ENCODE results near the gene BRD3OS.
A peak's percentile ranks its signal among the peaks of the same experiment; 100 is the strongest.

The BRD3OS gene, protein sequence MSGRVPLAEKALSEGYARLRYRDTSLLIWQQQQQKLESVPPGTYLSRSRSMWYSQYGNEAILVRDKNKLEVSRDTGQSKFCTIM

DNA sequence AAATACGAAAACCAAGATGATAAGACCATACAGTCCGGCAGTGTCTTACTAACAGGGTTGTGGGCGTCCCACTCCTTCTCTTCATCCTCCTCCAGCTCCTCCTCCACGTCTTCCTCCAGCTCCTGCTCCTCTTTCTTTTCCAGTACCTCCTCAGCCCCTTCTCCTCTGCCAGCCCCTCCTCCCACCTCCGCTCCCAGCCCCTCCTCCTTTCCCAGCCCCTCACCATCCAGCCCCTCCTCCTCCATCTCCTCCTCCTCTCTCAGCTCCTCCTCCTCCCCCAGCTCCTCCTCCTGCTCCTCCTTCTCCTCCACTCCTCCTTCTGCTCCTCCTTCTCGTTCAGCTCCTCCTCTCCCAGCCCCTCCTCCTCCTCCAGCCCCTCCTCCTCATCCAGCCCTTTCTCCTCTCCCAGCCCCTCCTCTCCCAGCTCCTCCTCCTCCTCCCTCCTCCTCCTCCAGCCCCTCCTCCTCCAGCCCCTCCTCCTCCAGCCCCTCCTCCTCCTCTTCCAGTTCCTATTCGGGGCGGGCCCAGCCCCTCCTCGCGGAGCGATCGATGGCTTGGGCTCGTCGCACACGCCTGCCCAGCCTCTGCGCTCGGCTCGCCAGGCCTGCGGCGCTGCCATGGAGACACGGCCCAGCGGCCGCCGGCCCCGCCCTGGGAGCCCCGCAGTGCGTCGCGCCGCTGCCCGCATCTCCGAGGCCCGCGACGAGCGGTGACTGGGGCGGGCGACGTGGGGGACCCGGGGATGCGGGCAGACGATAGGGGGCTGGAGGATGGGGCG is at the start of gene BRD3OS:
BRD3OS (plus strand) TSS at position 654 of the 778 bp plus-strand sequence. CDS start 1,267 bp downstream, outside the sequence.
- DNase-seq: peak; percentile 86 to 99 (median 97)
- intact Hi-C loops (cut with DNase I): loop anchor here (5.0 kb wide), 1 partner anchor 42 kb away; the partner anchor contains the start of gene BRD3

DNA sequence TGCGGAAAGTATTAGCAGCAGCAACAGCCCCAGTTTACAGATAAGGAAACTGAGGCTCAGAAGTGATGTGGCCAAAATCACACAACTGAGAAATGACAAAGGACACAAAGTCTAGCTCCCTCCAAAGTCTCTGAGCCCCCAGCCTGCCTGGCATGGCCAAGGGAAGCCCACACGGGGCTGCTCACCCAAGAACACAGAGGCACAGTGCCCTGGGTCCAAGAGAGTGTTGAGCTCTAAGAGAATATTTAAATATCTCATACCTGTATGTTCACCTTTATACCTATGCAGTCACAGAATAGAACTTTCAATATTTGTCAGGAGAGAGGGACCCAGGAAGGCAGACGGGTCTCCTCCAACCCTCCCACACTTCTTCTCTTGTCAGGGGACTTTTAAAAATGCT is 49.8 kb upstream of the BRD3OS start:
- intact Hi-C loops (cut with DNase I): no loop called here
- DNase-seq: no peak

DNA sequence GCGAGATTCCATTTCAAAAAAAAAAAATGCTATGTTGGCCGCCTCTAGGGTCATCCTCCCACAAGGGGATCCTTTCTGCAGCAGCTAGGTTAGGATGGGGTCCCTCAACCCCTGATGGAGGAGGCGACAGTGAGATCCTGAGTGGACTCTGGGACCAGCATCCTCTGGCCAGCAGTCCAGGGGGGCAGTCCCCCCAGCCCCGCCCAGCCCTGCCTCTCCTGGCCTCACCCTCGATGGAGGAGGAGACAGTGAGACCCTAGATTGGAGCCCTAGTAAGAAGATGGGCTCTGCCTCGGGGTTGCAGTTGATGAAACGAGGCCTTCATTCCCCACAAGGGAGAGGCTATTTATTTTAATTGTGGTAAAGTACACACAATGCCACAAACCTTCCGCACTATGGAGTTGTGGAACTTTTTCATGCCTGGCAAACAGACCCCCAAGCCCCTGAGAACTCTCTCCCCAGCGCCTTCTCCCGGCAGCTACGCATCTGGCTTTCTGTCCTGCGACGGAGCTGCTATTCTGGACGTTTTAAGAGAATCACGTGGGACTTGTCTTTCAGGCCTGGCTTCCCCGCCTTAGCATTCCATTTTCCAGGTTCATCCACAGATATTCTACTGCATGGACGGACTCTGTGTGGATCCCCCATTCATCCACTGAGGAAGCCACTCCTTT is 49.0 kb upstream of the BRD3OS start:
- DNase-seq: no peak
- intact Hi-C loops (cut with DNase I): no loop called here

DNA sequence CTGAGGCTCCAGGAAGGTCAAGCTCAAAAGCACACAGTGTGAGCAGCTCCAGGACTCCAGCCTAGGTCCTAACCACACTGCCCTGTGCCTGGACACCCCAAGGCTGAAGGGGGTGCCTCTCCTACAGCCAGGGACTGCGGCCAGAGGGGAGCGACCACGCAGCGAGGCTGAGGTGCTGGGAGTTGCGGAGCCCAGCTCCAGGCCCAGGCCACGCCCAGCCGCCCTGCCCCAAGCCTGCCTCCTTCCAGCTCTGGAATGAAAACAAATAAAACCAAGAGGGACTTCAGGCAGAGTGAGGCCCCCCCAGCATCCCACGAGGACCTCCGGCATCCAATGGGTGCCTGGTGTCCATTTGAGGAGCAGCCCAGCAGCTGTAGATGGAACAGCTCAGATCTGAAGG is 48.4 kb upstream of the BRD3OS start:
- DNase-seq: no peak
- intact Hi-C loops (cut with DNase I): no loop called here

DNA sequence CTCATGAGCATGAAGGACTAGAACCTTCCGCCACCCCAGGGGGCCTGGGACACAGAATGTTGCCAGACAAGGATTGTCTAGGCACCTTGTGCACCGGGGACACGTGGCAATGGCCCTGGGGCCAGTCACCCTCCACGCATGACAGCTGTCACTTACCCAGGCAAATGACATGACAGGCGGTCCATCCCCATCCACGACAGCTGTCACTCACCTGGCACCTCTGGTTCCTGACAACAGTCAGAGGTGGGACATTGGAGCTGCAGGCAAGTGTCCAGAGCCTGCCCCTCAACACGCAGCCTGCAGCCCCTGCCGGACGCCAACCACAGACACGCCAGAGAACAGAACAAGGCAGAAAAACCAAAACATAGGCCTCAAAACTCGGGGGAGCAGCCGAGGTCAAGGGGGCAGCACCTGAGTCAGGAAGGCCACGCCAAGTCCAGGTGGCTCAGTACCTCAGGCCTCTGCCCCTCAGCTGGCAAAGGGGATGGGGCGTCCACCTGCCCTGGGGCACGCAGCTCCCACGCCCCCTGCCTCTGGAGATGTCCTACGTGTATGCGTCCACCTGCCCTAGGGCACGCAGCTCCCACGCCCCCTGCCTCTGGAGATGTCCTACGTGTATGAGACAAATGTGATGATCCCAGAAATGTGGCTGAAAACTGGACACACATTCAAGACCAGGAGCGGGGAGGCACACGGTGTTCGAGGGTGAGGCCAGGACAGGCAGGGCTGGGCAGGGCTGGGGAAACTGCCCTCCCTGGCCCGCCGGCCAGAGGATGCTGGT is 47.7 kb upstream of the BRD3OS start:
- DNase-seq: no peak
- intact Hi-C loops (cut with DNase I): no loop called here

DNA sequence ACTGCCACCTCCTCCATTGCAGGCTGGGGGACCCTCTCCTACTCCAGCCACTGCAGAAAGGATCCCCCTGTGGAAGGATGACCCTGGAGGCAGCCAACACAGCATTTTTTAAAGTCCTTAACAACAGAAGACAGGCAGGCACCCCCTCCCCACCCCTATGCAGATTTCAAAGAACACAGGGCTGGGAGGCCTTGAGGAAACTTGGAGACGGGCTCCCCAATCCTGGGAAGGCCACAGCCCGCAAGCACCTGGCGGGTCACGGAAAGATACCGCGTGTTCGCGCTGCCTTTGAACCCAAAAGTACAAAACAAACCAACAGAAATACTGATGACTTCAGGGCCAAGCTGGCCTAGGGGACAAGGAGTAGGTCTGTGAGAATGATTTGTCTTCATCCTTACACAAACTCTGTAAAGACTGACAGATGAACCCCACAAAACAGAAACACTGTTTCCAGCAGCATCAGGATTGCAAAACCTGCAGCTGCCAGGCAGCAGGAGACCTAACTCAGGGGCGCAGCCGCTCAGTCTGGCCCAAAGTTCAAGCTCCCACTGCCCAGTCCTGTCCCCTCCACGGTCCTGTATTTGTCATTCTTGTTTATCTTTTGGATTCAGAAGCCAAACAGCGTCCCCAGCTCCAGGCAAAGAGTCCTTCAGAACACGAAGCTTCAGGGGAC is 46.9 kb upstream of the BRD3OS start:
- peak in 1 of 42 donors; percentile 10 for DNase-seq
- intact Hi-C loops (cut with DNase I): no loop called here

DNA sequence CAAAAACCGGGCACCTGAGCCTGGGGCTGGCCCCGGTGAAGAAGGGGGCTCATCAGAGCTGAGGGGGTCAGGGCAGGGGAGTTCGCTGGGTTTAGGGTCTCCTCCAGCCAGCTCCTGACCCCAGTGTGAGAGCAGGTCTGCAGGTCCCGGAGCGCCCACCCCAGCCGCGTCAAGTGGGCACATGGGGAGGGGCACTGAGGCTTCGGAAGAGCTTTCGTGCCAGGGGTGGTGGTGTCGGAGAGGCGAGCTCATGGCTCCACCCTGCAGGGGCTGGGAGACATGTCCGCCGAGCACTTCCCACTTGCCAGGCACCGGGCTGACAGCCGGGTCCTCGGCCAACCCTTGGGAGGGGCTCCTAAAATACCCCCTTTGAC is 46.4 kb upstream of the BRD3OS start:
- DNase-seq: no peak
- intact Hi-C loops (cut with DNase I): no loop called here

DNA sequence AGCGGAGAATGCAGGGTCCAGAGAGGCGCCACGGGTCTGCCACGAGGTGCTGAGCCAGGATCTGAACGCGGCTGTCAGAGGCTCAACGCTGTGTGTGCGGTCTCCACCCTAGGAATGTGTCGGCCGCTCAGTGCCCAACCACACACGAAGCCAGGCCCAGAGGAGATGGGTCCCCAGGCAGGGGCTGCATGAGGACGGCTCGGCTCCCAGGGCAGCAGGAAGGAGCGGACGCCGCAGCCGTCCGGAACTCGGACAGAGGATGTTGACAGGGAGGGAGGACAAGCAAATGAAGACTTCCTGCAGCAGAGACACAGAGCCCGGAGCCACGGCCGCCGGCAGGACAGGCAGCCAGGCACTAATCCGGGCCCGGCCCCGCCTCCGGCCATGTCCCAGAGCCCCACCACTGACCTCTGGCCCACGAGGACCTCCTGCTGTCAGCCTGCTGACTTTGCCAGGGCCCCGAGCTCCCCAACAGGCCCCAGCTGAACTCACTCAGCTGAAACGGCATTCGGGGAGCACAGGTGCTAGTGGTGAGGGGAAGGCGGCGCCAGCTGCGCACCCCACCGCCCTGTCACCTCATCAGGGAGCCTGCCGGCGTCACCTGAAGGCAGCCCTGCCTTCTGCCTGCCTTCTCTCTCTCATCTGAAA is 45.9 kb upstream of the BRD3OS start:
- intact Hi-C loops (cut with DNase I): no loop called here

DNA sequence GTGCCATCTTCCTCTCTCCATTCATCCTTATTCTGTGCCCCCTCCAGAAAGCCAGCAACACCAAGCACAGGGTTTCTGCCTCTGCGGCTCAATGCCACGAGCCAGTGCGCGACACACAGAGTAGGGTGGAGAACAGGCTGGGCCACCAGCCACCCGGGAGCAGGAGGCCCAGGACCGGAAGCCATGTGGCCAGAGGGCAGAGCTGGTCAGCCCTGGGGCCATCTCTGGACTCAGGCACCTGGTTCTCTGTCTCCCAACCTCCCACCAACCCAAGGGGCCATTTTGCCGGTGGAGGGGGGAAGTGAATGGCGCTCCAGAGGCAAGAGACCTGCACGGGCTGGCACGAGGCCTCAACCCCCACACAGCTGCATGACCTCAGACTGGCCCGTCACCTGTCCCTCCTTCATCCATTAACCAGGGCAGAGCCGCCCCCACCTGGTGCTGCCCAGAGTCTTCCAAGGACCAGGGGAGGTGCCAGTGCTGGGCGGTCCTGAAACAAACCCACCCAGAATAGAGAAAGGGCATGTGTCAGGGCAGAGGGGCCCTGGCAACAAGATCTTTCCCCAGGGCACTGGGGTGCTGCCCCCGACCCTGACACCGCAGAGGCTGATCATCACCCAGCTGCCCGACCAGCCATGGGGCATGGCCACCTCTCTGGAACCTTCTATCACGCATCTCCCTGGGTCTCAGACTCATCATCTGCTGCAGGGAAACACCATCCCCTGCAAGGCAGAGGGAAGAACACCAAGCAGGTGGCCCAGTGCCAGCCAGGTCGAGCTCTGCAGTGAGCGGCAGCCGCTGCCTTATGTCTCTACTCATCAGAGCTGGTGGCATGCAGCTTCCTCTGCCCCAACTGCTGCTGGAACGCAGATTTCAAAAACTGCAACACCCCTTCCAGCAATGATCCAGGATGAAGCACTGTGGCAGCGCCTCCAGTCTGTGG is 45.1 kb upstream of the BRD3OS start:
- peak in 1 of 42 donors; percentile 14 for DNase-seq
- intact Hi-C loops (cut with DNase I): no loop called here

More for the DNA sequence above, 45.9 kb upstream of the BRD3OS start:
- DNase-seq: no peak

DNA sequence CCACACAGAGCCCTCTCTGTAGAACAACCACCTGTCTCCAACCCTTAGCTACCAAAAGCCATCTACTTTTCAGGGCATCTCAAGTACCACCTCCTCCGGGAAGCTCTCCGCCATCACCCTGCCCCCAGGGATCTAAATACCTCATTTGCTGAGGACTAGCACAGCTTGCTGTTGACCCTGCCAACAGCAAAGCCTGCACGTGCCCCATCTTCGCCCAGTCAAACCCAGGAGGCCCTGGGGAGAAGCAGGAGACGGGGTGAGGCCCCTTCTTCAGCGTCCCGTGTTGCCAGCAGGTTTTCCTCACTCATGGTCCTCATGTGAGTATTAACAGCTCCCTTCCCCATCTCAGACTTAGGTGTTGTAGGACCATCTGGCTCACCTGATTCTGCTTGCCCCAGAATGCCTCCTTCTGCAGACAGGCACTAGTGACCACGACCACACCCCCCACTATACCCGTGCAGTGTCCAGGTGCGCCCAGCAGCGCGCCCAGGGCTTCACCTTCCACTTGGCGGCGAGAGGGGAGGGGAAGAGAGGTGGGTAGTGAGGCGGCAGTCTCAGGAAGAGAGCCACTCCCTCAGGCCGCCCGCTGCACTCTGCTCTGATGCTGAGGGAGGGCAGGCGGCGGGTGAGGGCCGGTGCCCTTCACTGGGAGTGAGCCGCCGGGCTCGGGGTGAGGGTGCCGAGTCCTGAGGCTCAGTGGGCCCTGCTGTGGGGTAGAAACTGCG is 44.3 kb upstream of the BRD3OS start:
- DNase-seq: no peak
- intact Hi-C loops (cut with DNase I): no loop called here

DNA sequence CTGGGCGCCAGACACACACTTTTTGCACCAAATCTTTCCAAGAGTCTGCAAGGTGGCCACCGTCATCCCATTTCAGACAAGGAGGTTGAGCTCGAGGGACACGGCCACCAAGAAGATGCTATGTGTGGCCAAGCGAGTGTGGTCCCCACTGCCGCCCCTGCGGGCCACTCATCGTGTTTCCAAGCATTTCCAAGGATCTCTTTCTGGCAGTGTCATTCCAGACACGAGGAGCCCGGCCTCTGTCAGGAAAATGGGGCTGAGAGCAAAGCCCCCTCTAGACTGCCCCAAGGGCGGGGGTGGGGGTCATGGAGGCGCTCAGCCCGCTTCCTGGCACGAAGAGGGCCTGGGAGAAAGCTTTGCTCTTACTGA is 43.7 kb upstream of the BRD3OS start:
- intact Hi-C loops (cut with DNase I): no loop called here

DNA sequence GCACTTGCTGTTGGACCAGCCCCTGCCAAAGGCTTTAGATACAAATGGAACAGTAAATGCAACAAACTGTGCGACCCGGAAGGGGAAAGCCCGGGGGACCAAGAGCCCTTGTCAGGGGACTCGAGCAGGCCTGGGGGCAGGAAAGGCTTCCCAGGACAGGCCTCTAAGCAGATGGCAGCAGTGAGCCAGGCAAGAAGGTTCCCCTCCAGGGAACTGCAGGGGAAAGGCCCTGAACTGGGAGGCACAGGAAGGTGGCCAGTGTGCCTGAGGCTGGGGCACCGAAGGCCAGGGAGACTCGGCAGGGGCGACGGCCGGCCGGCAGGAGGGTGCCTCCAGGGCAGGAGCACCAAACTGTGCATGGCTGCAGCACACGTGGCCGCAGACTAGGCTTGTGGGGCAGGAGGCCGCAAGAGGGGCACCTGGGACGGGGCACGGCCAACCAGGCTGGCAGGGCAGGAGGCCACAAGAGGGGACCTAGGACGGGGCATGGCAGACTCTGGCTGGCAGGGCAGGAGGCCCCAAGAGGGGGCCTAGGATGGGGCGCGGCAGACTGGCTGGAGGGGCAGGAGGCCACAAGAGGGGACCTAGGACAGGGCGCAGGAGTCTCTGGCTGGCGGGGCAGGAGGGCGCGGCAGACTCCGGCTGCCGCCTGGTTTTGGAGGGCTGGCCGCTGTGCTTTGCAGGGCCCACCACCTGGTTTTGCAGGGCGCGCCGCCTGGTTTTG is 43.2 kb upstream of the BRD3OS start:
- DNase-seq: peak in 1 of 42 donors; percentile 11
- intact Hi-C loops (cut with DNase I): no loop called here

More for the DNA sequence above, 43.7 kb upstream of the BRD3OS start:
- DNase-seq: peak in 1 of 42 donors; percentile 14

DNA sequence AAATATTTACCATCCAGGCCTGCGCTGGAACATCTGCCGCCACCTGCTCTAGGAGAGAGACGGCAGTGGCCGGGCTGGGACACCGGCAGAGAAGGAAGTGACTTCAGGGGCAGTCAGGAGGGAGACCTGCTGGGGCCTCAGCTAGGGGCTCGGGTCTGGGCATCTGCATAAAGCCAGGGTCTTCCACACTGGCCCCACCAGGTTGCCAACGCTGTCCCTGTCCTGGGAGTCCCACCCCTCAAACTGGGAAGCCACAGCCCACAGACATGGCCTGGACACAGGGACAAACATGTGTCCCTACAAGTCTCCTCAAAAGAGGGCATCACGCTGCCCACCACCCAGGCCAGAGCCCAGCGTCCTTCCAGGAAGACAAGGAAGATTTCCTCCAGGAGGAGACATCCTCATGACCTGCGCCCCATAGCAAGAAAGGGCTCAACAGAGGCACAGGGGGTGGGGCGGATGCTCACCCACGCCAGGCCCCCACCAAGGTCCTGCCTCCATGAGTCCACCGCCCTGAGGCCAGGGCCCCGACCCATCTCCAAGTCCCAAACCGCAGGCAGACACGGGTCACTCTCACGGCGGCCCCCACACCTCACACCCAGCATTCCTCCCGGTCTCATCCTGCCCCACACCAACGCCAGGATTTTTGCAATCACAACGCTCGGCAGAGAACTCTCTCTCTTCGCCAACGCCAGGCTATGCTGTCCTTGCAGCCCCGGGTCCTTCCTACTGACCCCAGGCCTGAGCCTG is 42.1 kb upstream of the BRD3OS start:
- DNase-seq: peak in 1 of 42 donors; percentile 7
- intact Hi-C loops (cut with DNase I): no loop called here

DNA sequence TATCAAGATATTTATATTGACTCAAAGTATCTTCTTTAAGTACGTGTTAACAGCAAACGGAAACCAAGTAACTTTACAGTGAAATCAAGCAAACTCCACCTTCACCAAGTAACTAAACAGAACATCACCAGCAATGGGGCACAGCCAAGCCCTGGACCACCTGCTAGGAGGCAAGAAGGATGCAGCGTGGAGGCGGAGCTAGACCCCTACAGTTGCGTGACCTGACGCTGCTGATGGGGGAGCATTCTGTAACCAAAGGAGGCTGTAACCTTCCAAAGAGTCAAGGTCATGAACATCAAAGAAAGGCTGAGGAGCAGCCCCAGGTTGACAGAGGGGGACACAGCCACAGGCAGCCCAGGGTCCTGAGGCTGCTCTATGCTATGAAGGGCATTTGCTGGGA is 39.2 kb upstream of the BRD3OS start:
- intact Hi-C loops (cut with DNase I): no loop called here
- no peak for DNase-seq

DNA sequence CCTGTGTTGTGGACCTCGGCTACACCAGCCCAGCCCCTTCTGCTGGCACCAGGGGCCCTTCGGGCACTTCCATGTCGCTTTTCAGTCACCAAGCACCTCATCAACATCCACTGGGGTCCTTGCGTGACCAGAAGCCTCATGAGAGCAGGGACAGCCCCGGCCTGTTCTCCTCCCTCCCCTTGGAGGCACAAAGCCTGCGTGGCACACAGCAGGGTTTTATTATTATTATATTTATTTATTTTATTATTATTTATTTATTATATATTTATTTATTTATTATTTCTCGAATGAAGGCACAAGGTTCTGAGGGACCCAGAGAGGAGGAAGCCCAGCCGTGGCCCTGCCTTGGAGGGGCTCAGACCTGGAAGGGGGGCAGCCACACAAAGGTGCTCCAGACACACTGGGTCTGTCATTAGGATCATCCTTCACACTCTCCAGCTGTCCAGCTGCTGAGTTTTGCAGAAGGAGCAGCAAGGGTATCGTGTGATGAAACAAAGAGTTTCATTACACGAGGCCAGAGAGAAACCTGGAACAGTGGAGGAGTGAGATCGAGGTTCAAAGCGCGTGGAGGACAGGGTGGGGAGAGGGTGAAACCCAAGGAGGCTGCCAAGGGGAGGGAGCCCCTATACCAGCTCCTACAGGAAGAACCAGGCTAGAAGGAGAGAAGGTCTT is 38.4 kb upstream of the BRD3OS start:
- intact Hi-C loops (cut with DNase I): no loop called here
- no peak for DNase-seq
